GM11168 (cell line): ENCODE results near the gene PLA2R1.

Source experiments
- in situ Hi-C: fragments of 300-500 bp; cut with MboI; formaldehyde crosslinking; loops from one replicate; pipeline ENCODE4 v1.12.0; 2022; ENCODE audit warnings: low sequenced_read_pairs; ENCODE audit not compliant: unreplicated experiment

PLA2R1 gene

DNA sequence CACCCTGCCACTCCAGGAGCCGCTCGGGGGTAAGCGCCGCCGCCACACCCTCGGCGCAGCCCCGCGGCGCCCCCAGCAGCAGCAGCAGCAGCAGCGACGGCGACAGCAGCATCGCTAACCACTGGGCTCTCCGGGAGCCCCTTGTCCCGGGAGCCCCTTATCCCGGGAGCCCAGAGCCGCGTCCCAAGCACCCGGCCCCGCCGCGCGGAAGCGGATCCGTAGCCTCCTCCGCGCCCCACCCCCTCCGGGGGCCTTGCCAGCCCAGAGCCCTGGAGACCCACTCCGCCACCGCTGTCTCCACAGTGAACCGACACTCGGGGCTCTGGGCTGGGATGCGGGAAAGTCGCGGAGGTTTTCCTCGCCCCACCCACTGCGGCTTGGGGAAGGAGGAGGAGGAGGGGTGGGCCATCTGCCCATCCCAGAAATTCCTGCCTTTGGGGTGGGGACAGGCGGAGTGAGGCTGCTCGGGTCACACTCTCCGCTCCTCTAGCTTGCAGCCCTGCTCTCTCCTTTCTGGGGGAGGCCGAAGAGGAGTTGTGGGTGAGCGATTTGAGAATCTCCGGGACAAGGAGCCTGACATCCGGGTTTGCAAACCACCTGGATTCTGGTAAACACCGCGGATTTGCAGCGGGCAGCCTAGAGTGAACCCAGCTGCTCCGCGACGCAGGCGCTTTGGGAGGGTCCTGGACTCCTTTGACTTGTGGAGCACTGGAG lies at the start of gene PLA2R1:
Gene PLA2R1 (minus strand): TSS at position 324 of the 714 bp plus-strand sequence. CDS start 212 bp downstream, at position 112.
- in situ Hi-C loops, result no loop called here

DNA sequence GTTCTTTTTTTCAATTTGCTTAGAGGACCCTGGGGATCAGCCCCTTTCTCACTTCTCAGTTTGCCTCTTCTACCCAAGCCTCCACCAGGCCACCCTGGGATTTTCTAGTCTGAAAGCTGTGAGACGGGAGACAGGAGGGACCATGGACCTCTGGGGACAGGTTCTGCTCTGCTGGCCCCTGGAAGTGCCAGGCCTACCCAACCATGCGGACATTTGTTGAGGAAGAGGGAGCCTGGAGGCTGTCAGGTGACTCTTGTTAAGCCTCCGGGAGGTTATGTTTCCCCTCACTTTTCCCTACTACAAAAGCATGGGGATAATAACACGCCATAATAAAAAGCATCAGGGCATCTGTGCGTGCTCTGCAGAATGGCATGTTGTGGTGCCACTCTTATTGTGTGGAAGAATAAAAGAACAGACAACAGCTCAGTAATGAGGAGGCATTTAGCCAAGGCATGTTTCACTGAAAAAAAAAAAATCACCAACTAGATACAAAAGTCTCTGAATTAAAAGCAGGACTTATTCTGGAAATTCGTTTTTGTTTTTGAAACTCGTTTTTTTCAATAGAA lies 48.3 kb upstream of the PLA2R1 start:
- in situ Hi-C loops, result no loop called here

DNA sequence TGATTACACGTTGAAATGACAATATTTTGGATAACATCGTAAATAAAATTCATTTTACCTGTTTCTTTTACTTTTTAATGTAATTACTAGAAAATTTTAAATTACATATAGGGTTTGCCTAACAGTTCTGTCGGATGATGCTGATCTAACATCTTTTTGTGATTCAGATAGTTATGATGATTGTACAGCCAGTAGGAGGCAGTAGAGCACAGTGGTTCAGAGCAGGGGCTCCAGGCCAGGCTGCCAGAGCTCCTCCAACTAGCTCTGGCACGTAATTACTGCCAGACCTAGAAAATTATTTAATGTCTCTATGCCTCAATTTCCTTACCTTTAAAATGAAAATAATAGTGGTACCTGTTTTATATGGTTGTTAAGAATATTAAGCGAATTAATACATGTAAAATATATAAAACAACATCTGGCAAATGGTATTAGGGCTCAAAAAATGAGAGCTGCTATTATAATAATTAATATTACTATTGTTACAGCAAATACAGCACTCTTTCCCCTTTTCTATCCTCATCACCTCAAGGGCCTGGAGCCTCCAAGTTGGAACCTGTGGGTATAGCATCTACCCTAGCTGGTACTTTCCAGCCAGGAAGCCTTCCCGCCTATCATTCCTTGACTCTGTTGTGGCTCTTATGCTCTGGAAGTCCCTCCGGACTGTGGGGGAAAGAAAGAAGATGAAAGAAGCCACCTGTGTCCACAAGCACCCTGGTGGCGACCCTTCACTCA lies 47.7 kb upstream of the PLA2R1 start:
- in situ Hi-C loops, result loop anchor here (10.0 kb wide), 1 partner anchor 105 kb away; no protein-coding TSS in a partner anchor

DNA sequence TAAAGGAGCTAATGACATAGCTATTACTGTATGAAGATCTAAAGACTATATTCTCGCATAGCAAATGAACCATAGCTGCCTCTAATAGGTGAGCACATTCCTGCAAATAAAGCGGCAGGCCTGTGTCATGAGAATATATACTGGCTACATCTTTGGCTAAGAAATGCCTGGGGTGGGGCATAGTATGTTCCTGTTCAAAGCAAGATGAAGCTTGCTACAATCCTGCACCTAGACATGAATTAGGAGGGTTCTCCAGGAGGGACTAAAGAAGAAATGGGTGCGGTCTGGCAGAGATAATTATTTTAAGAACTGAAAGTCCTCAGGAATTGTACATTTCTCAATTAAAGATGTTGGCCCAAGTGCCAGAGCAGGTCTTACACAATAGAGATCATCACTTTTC lies 46.8 kb upstream of the PLA2R1 start:
- in situ Hi-C loops, result loop anchor here (10.0 kb wide), 1 partner anchor 106 kb away; no protein-coding TSS in a partner anchor

DNA sequence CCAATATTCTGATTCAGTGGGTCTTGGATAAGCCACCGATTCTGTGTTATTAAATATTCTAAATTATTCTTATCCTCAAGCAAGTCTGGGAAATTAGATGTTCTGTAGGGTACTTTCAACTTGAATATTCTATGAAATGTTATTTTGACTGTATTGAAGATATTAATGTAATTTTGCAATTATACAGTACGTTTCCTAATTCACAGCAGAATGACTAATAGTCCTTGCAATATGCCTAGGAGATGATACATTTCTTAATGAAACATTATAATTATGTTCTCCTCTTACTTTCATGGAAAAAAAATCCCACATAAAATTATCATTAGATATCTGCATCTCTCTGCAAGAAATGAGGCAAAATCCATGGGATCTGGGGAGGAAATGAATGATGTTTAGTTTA lies 46.2 kb upstream of the PLA2R1 start:
- in situ Hi-C loops, result loop anchor here (10.0 kb wide), 1 partner anchor 106 kb away; no protein-coding TSS in a partner anchor

DNA sequence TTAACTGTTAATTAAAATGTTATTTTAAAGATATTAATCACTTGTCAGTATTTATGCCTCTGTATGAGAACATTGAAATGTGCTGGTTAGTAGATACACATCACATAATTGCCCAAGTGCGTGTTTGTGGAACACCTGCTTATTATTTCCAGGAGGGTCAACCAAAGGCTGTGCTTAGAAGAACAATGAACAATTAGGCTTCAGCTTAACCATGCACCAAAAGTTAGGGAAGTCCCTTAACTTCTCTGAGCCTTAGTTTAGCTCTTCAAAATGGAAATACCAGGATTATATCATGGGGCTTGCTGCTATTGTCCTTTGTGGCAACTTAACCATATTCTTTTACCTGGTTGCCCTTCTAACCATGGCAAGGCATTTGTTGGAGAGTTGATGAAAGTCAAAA lies 43.0 kb upstream of the PLA2R1 start:
- in situ Hi-C loops, result loop anchor here (10.0 kb wide), 1 partner anchor 109 kb away; no protein-coding TSS in a partner anchor

DNA sequence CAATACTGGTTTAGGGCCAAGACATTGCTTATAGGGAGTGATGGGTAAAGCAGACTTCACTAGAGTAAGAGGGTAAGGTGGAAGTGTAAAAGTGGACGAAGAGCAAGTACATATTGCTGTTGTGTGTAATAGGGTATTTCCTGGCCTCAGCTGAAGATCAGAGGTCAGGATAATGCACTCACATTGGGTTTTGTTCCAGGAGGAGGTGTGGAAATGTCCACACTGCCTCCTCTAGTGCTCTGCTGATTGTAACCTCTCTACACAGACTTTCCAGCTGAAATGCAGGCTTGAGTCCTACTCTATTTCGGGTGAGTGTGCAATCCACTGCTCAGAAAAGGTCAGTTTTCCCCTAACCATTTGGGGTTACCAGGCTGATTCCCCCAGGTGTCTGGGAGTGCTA lies 41.7 kb upstream of the PLA2R1 start:
- in situ Hi-C loops, result loop anchor here (10.0 kb wide), 1 partner anchor 111 kb away; no protein-coding TSS in a partner anchor

DNA sequence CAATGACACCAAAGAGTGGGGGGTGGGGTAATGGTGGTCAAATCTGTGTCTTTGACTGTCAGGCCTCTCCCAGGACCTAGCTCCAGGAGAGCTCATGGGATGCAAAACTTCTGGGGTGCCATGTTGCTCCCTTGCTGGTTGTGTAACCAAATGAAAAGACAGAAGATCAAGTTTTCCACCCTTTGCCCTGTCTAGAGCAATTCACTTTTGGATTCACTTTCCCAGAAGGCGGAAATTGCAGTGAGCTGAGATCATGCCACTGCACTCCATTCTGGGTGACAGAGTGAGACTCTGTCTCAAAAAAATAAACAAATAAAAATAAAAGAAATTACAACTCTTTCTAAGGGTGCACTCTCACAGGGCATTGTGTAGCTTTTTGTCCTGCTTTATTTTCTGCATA lies 34.9 kb upstream of the PLA2R1 start:
- in situ Hi-C loops, result no loop called here

DNA sequence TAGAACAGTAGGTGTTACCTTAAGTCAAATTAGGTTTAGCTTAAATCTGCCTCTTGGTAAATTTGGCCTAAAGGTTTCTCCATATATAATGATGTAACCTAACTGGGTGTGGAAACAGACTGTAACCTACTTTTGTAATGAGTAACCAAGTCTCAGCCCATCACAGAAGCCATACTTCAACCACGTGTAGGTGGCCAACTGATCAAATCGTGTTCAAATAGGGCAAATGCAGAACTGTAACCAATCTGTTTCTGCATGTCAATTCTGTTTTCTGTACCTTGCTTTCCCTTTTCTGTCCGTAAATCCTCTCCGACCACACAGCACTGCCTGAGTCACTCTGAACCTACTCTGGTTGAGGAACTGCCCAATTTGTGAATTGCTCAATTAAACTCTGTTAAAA lies 34.0 kb upstream of the PLA2R1 start:
- in situ Hi-C loops, result no loop called here

DNA sequence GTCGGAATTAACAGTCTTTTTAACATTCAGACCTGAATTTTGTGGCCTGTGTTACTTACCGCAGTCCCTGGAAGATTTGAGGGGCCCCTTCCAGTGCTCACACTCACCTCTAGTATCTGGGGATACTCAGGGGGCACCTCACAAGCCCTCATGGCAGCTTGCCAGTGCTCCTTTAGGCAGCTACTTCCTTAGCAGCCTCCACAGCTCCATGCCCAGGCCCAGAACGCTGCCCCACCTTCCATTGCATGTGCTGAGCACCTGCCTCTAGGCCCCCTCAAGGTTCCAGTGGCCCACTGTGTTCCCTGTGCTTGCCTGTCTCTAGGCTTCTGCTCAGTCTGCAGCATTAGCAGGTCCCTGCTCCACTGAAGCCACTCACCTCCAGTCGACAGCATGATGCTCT lies 30.0 kb upstream of the PLA2R1 start:
- in situ Hi-C loops, result no loop called here

DNA sequence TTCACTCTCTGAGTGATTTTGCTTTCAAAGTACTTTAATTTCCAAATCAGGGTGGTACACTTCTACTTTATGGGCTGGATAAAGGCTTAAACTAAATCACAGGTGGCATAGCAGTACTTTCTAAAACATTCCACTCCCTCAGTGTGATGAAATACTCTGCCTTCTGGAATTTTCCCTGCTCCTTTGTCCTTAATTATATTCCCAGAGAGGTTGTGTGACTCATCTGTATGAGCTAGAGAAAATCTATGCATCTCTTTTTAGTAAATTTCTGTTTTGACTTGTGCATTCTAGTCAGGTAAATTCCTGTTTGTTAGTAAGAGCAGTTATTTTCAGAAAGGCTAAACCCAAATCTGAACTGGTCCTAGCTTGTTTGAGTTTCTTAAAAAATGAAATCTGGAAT lies 29.0 kb upstream of the PLA2R1 start:
- in situ Hi-C loops, result no loop called here

DNA sequence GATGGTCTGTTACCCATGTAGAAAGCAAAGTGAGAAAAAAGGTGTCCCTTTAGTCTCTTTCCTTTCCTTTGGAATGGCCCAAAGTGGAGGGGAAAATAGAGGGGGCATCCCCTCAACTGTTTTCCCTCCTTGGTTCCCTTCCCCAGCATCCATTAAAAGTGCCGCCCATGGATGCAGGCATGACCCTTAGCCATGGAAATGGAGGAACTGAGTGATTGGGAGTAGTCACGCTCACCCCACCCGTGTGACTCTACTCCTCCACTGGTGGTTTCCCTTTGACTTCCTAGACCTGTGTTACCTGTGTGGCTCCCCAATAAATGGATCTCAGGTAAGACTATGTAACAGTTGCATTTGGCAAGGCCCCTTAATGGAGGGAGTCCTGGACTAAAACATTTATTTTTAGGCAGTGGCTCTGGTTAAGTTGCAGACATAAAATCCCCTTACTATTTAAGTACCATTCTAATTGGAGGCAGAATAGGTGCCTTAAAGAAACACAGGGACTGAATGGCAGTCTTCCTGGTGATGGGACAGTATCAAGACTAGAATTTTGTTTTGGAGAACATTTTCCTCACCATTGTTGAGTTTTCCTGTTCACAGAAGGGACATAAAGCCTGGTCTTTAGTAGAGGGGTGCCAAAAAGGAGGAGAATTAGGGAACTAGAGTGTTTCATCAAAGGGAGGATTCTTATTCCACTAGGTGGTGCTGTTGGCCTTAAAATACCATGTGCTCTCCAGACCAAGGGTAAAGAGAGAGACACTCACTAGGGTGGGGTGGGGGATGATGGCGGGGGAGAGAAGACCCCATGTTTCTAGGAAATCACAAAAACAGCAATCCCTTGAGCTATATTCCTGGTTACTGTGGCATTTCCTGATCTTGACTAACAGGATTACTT lies 25.7 kb upstream of the PLA2R1 start:
- in situ Hi-C loops, result no loop called here

DNA sequence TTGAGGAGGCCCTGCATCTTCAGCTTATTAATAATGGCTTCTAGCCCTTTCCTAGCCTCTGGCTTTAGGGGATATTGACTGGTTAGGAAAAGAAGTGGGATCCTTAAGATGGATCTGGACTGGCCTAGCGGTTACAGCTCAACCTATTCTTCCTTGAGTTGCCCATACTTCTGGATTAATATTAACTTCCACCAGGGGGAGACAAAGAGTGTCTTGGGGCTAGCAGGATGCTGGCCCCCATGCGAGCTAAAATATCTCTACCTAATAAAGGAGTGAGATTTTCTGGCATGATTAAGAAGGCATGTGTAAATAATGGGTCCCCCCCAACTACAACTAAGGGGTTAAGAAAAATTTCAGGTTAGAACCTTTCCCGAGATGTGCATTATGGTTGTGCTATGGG lies 23.2 kb upstream of the PLA2R1 start:
- in situ Hi-C loops, result no loop called here

DNA sequence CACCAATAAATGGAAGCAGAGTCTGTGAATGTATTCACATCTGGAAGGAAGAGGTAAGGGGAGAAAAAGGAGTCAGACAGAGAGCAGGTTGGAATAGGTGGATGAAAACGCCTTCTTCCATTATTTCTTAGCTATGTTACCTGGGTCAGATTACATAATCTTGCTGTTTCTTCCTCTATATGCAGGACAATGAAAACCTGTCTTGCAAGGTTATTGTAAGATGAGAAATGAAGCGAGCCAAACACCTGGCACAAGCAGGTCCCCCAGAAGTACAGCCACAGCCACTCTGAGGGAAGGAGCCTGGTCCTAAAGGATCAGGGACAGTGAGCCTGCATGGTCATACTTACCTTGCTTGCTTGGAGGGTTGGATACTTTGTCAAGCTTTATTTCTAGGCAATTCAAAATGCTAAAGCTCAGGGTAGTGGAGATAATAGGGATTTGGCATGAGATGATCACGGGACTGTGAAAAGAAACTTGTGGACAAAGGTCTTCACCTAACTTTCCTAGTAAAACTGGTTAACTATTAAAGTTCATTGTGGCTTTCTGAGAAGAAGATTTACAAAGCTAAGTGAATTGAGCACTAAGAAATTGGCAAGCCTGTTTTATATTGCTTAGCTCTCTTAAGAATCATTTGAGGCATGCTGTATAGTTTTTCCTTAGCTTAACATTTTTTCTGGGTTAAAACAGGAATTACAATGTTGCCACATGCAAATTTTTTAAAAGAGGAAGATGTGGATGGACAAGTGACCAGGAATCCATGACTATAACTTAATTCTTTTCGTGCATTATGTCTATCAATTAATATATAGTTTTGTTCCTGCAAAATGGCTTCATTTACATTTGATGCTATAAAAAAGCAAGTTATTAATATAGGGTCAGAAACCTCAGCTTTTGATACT lies 15.7 kb upstream of the PLA2R1 start:
- in situ Hi-C loops, result no loop called here

DNA sequence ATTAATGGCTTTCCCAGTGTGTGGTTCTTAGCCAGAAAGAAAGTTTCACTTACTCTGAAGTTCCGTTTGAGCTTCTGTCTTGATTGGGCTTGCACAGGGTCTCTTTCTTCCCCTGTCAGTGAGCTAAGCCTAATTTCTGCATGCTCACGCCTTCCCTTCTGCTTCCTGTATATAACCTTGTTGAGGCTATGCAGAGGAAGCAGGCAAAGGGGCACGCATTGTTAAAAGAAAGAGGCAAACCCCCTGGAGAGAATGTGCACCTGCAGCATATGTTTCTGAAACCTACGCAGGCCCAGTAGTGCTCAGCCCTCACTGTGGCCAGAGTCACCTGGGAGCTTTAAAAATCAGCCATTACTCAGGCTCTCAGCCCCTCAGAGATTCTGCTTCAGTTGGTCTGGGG lies 14.5 kb upstream of the PLA2R1 start:
- in situ Hi-C loops, result no loop called here

DNA sequence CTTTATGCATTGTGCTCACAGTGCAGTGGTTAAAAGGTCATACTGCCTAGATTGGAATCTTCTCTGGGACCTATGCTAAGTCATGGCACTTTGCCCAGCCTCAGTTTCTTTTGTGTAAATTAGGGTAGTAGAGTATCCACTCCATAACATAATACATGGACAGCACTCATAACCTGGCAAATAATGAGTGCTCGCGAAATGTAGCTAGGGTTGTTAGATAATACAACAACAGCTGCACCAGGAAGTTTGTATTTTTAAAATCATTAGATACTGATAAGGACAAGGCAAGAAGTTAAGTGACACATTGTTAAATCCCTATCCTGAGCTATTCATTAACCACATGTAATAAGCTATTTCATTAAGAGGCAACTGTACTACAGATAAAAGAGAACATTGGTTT lies 13.8 kb upstream of the PLA2R1 start:
- in situ Hi-C loops, result no loop called here

DNA sequence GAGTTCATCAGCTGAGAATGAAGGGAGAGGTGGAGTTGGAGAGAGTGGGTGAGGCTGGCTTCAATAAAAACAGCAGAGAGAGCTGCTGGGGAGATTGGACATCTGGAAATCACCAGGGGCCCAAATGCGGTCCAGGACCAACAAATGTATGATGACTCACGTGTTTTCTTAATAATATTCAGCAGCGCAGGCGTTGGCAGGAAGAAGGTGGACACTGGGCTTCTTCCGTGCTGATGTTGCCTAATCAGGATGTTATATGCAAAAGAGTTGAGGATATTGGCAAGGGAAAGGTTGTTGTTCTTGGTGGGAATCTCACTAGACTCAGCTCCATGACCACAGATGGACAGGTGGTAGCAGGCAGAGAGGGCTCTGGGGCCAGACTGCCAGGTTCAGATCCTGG lies 12.8 kb upstream of the PLA2R1 start:
- in situ Hi-C loops, result no loop called here

DNA sequence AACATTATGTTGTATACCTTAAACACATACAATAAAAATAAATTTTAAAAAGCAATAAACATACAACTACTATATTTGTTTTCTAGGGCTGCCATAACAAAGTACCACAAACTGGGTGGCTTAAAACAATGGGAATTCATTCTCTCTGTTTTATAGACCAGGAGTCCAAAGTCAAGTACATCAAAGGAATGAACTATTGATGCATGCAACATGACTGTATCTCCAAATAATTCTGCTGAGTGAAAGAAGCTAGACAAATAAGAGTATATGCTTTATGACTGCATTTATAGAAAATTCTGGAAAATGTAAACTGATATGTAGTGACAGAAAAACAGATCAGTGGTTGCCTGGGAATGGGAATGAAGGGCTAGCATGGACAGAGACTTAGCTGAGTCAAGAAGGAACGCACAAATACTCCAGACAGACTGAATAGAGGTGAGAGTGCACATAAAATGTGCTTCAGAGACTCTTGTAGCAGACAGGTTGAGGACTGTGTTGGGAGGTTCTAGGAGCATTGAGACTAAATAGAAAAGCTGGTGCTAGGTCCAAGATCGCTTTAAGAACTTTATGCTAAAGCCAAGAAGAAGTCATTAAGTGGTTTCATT lies 11.0 kb upstream of the PLA2R1 start:
- in situ Hi-C loops, result no loop called here

DNA sequence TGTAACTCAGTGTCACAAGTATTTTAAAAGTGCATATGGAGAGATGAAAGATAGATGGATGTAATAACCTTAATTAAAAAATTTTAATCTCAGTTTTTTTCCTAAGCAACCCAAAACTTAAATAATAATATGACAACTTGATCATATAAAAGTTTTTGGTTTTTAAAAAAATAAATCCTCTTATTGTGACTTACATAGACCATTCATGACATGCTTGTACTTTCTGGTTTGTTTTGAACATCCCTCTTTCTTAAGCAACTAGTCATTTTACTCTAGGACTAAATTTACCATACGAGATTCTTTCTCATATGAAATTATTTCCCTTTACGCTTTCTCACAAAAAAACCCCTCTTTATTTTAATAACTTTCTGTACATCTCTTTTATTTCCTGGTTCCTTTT lies 6.5 kb upstream of the PLA2R1 start:
- in situ Hi-C loops, result no loop called here
